Measurements from ENCODE around the gene NHLRC2. TPM values are rescaled to one million over a fixed set of nuclear protein-coding genes. Genes with fewer than 3 reads are reported as not detected.

Gene NHLRC2
- total RNA-seq, 1 donor from 2014 or later: 51.6 TPM

- no peak for ATAC-seq
- intact Hi-C loops (cut with DNase I): no loop called here
Measured at GRCh38 chr10:113856563-113856962, 2.1 kb downstream of the NHLRC2 start.

GRCh38 chr10:113857210-113857609 is 2.7 kb downstream of the NHLRC2 start:
- intact Hi-C loops (cut with DNase I): no loop called here
- ATAC-seq (no peak), DNase-seq (ENCODE audit: low spot score) (no peak)

More at GRCh38 chr10:113856563-113856962, 2.1 kb downstream of the NHLRC2 start:
- DNase-seq (ENCODE audit: low spot score): no peak

DNA sequence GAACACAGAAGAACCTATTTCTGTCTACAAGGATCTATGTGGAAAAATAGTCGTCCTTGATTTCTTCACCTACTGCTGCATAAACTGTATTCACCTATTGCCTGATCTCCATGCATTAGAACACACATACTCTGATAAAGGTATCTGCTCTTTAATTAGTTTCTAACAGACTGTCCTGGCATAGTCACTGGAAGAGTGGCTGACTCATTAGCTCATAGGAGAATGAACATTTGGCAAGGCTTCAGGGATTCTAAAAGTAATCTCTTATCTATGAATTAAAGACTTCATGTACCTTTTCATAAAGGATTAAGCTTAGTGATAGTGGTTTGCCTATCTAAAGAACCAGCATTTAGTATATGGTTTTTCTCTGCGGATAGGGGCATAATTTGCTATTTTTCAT is 4.1 kb downstream of the NHLRC2 start:
- no peak for ATAC-seq
- intact Hi-C loops (cut with DNase I): no loop called here
- no peak for DNase-seq (ENCODE audit: low spot score)

DNA sequence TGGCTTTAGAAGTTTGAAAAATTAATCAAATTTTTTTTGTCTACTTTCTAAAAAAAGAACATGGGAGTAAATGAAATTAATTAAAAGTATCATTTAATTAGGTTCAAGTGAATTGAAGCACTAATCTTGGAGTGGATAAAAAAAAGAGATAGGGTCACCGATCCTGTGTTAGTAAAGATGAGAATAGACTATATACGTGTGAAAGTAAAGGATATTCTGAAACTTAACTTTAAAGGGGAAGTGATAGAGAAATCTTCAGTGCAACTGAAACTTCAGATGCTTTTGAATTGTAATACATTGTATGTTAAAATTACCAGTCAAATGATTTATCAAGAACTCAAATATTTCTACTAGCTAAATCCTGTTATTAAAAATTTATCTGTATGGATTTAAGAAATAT is 4.8 kb downstream of the NHLRC2 start:
- intact Hi-C loops (cut with DNase I): no loop called here
- ATAC-seq: no peak
- DNase-seq (ENCODE audit: low spot score): no peak

DNA sequence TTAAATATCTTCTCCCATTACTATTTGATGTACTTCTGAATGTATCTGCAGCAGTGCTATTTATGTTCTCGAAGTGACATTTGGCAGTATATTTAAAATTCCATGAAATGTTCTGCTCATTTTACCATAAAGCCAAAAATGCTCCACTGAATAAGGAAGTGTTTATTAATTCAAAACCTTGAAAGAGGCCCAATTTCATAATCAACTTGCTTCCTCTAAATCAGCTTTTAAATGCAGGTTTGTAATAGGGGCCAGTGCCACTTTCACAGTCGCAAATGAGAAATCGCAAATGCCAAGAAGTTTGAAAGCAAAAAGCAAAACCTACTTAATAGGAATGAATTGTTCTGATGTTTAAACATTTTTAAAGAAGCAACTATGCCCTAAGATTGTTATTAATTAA is 11.4 kb downstream of the NHLRC2 start:
- ATAC-seq (no peak), DNase-seq (ENCODE audit: low spot score) (no peak)
- intact Hi-C loops (cut with DNase I): no loop called here

DNA sequence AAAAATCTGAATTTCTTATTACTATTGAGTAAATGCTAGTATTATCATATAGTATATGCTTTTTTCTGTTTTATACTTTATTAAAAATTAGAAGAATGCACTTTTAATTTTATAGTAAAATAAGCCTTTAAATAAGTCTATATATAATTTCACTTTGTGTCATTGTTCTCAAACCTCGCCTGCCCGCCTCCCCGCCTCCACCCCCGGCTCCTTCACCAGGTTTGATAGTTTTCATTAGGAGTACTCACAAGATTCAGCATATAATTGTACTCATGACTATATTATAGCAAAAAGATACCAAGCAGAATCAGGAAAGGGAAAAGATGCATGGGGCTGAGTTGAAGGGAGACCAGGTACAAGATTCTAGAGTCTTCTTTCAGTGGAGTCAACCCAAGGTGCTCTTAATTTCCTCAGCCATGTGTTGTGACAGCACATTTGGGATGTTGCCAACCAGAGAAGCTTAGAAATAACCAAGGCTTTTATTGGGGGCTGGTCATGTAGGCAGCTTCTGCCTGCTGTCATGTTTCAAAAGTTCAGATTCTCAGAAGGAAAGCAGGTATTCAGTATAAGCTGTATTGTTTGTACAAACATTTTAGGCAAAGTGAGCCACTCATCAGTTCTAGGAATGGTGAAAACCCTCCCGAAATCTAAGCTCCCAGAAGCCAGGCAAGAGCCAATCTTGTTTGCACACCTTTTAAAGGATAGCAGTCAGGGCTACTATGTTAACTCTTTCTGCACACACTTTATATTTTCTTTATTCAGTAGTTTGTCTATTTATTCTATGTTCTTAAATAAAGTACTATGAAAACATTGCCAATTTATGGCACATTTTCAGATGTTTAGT is 12.3 kb downstream of the NHLRC2 start:
- ATAC-seq: no peak
- intact Hi-C loops (cut with DNase I): no loop called here

DNA sequence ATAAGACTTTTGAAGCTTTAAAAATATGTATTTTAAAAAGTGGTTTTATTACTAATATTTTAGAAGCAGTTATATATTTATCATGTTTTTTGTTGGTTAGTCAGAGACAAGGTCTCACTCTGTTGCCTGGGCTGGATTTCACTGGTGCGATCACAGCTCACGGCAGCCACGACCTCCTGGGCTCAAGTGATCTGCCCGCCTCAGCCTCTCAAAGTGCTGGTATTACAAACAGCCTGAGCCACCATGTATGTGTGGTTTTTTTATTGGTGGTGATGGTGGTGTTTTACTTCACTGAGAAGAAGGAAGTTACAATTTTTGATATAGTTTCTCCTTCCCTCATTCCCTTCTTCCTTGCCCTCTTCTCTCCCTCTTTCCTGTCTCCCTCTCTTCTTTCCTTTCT is 13.4 kb downstream of the NHLRC2 start:
- DNase-seq (ENCODE audit: low spot score): no peak
- intact Hi-C loops (cut with DNase I): no loop called here
- ATAC-seq: no peak

More for the DNA sequence above, 12.3 kb downstream of the NHLRC2 start:
- DNase-seq (ENCODE audit: low spot score): no peak

- intact Hi-C loops (cut with DNase I): no loop called here
- no peak for ATAC-seq
- DNase-seq (ENCODE audit: low spot score): no peak
Measured at GRCh38 chr10:113869789-113870188, 15.3 kb downstream of the NHLRC2 start.

DNA sequence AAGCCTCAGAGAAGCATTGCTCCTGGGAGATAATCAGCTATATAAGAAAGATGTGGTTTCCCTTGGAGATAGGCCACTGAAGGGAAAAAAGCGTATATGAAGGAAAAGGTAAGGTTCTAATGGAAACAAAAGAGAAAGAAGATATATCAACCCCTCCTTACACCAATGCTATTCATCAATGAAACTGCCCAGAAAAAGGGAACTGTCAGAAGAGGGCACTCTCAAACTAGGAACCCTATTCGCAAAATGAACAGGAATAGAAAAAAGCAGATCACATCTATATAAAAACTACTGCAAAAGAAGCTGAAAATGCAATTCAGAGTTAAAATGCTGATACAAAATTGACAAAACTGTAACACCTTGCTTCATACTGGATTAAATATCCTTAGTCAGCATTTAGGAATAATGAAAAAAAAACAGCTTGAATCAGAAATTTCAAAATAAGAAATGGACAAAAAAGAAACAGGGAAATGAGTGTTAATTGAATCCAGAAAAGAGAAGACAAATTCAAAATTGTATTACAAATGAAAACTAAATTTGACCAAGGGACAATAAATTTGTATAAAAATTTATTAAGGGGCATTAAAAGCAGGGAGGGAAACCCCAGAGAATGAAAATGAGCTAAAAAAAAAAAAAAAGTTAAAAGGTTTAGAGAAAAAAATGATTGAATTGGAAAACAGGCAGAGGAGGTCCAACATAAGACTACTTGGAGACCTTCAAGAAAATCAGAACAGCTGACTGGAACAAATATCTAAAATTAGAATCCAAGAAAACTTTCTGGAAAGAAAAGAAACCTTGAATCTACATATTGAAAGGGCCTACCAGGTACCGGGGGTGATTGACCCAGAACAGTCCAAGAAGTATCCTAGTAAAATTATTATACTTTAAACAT is 17.9 kb downstream of the NHLRC2 start:
- DNase-seq (ENCODE audit: low spot score): no peak
- no peak for ATAC-seq
- intact Hi-C loops (cut with DNase I): no loop called here

DNA sequence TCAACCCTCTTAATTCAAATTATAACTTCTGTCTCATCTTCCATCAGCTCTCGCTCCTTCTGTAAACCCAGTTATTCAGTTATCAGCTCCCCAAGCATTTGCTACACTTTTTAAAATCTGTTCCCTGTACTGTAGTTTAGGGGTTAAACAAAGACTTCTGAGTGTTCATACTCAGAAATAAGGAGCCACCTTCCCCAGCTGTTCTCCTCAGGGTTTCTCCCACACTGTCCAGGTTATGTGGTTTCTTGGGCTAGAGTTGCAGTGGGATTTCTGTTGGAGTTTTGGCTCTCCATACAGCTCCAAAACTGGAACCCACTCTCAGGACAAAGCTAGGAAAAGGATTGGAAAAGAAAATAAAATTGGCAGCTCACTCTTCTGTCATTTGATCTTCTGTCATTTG is 20.8 kb downstream of the NHLRC2 start:
- intact Hi-C loops (cut with DNase I): no loop called here
- ATAC-seq: no peak
- DNase-seq (ENCODE audit: low spot score): no peak

DNA sequence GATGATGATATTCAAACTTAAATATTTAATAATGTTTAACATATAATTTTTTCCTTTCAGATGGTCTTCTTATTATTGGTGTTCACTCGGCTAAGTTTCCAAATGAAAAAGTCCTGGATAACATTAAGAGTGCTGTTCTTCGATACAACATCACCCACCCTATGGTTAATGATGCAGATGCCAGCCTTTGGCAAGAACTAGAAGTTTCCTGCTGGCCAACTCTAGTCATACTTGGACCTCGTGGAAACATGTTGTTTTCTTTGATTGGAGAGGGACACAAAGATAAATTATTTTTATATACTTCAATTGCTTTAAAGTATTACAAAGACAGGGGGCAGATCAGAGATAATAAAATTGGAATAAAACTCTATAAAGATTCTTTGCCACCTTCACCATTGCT is 22.0 kb downstream of the NHLRC2 start:
- no peak for DNase-seq (ENCODE audit: low spot score)
- intact Hi-C loops (cut with DNase I): no loop called here
- no peak for ATAC-seq

- intact Hi-C loops (cut with DNase I): no loop called here
- ATAC-seq: no peak
- DNase-seq (ENCODE audit: low spot score): no peak
Measured at GRCh38 chr10:113879691-113880090, 25.2 kb downstream of the NHLRC2 start.

DNA sequence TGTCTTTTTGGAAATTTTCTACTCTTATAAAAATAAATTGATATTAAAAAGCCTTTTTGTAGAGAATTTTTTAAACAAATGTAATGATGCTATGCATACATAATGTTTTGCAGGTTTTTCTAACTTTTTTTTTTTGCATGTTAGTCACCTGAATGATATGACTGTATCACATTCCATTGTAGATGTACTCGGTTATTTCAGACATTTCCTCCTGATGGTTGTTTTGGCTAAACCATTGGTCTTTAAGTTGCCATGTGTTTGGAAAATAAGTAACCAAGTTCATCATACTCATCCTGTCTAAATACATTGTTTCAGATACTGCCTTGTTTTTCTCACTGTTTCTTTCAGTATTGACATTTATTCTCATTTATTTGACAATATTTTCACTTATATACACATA is 25.8 kb downstream of the NHLRC2 start:
- ATAC-seq: no peak

GRCh38 chr10:113882240-113882639 is 27.8 kb downstream of the NHLRC2 start:
- ATAC-seq (no peak), DNase-seq (ENCODE audit: low spot score) (no peak)

More for the DNA sequence above, 25.8 kb downstream of the NHLRC2 start:
- intact Hi-C loops (cut with DNase I): no loop called here
- no peak for DNase-seq (ENCODE audit: low spot score)

DNA sequence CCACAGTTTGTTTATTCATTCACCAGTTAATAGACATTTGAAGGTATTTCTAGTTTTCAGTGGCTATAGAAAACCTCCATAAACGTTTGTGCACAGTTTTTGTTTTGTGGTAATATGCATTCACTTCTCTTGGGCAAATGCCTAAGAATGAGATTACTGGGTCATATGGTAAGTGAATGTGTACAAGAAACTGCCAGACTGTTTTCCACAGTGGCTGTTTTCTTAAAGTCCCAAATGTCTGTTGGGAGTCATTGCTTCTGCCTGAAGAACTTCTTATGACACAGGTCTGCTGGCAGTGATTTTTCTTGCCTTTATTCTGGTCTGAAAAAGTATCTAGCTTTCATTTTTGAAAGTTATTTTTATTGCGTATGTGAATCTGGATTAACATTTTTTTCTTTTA is 35.5 kb downstream of the NHLRC2 start:
- intact Hi-C loops (cut with DNase I): no loop called here
- DNase-seq (ENCODE audit: low spot score) (no peak), ATAC-seq (no peak)

More at GRCh38 chr10:113882240-113882639, 27.8 kb downstream of the NHLRC2 start:
- intact Hi-C loops (cut with DNase I): no loop called here

GRCh38 chr10:113890769-113891168 is 36.3 kb downstream of the NHLRC2 start:
- ATAC-seq: no peak

DNA sequence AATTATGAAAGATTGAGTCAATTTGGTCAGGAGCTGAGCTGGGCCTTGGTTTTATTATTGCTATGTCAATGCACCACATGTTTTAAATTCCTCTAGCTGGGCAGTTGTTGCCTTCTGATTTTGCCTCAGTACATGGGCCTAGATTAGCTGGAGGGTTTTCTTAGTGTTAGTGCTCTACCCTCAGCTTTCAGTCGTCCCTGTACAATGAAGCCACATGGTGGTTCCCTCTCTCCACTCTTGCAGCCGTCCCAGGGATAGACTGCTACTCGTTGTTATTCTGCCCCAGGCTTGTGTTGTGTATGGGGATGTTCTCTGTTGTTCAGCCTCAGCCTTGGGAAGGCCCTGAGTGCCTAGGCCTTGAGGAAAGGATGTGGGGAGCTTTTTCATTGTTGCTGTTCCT is 37.0 kb downstream of the NHLRC2 start:
- ATAC-seq (no peak), DNase-seq (ENCODE audit: low spot score) (no peak)
- intact Hi-C loops (cut with DNase I): no loop called here

More at GRCh38 chr10:113890769-113891168, 36.3 kb downstream of the NHLRC2 start:
- no peak for DNase-seq (ENCODE audit: low spot score)
- intact Hi-C loops (cut with DNase I): no loop called here

GRCh38 chr10:113893570-113893969 is 39.1 kb downstream of the NHLRC2 start:
- ATAC-seq (no peak), DNase-seq (ENCODE audit: low spot score) (no peak)
- intact Hi-C loops (cut with DNase I): no loop called here

DNA sequence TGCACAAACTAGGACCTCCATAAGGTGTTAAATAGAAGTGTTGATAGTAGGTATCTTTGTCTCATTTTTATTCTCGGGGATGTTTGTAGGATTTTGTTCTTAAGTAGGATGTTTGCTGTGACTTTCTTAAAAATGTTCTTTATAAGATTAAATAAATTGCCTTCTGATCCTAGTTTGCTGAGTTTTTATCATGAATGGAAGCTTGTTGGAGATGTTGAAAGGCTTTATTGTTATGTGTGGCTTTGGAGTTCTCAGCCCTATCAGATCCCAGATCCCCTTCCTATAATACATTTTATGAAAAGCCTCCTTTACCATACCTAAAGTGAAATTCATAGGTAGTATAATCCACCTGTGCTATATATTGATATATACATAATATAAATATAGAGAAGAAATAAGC is 40.1 kb downstream of the NHLRC2 start:
- no peak for ATAC-seq
- intact Hi-C loops (cut with DNase I): no loop called here

GRCh38 chr10:113895018-113895417 is 40.6 kb downstream of the NHLRC2 start:
- no peak for DNase-seq (ENCODE audit: low spot score)
- intact Hi-C loops (cut with DNase I): no loop called here
- ATAC-seq: no peak

More for the DNA sequence above, 40.1 kb downstream of the NHLRC2 start:
- DNase-seq (ENCODE audit: low spot score): no peak
